ENCODE results near the gene ZNF354B.
"Not testable (repeated sequence)": the region's sequence is repeated elsewhere in the genome, so short reads cannot be mapped to it uniquely, and the experiment has no call there.

Gene ZNF354B

GRCh38 chr5:178827636-178828035, 32.1 kb upstream of the ZNF354B start:
- no peak for TF ChIP-seq CTCF (IDR thresholded peaks at IDR 0.05; ENCODE audit: low read depth, low read length)
- H3K4me3 ChIP-seq (replicated peaks in 1 of 2; ENCODE audit: low read depth in 2 of 2, low read length in 2 of 2), result no peak overlapping the region
- DNase-seq (ENCODE audit: low read depth in 2 of 2), result no peak

GRCh38 chr5:178831049-178831448, 28.7 kb upstream of the ZNF354B start:
- no peak for TF ChIP-seq CTCF (IDR thresholded peaks at IDR 0.05; ENCODE audit: low read depth, low read length)
- H3K4me3 ChIP-seq (replicated peaks in 1 of 2; ENCODE audit: low read depth in 2 of 2, low read length in 2 of 2), result no peak overlapping the region
- DNase-seq (ENCODE audit: low read depth in 2 of 2), result no peak

- no peak for TF ChIP-seq CTCF (IDR thresholded peaks at IDR 0.05; ENCODE audit: low read depth, low read length)
- no peak for DNase-seq (ENCODE audit: low read depth in 2 of 2)
- no peak overlapping the region for H3K4me3 ChIP-seq (replicated peaks in 1 of 2; ENCODE audit: low read depth in 2 of 2, low read length in 2 of 2)
Measured at GRCh38 chr5:178832618-178833201, 27.0 kb upstream of the ZNF354B start.

- TF ChIP-seq CTCF (IDR thresholded peaks at IDR 0.05; ENCODE audit: low read depth, low read length), result no peak
- H3K4me3 ChIP-seq (replicated peaks in 1 of 2; ENCODE audit: low read depth in 2 of 2, low read length in 2 of 2), result no peak overlapping the region
- DNase-seq (ENCODE audit: low read depth in 2 of 2), result no peak
Measured at GRCh38 chr5:178836628-178837027, 23.1 kb upstream of the ZNF354B start.

- peak in 1 of 2 donors; percentile 4 for DNase-seq (ENCODE audit: low read depth in 2 of 2)
- H3K4me3 ChIP-seq (replicated peaks in 1 of 2; ENCODE audit: low read depth in 2 of 2, low read length in 2 of 2), result not testable (repeated sequence)
Measured at GRCh38 chr5:178838695-178839318, 20.9 kb upstream of the ZNF354B start.

GRCh38 chr5:178839319-178839704, 20.4 kb upstream of the ZNF354B start:
- TF ChIP-seq CTCF (IDR thresholded peaks at IDR 0.05; ENCODE audit: low read depth, low read length), result peak; percentile 63
- H3K4me3 ChIP-seq (replicated peaks in 1 of 2; ENCODE audit: low read depth in 2 of 2, low read length in 2 of 2), result no peak overlapping the region
- DNase-seq (ENCODE audit: low read depth in 2 of 2), result peak; percentile 4 to 55

- not testable (repeated sequence) for H3K4me3 ChIP-seq (replicated peaks in 1 of 2; ENCODE audit: low read depth in 2 of 2, low read length in 2 of 2)
Measured at GRCh38 chr5:178840399-178840798, 19.4 kb upstream of the ZNF354B start.

GRCh38 chr5:178849316-178849715, 10.4 kb upstream of the ZNF354B start:
- H3K4me3 ChIP-seq (replicated peaks in 1 of 2; ENCODE audit: low read depth in 2 of 2, low read length in 2 of 2), result no peak overlapping the region
- DNase-seq (ENCODE audit: low read depth in 2 of 2), result no peak
- no peak for TF ChIP-seq CTCF (IDR thresholded peaks at IDR 0.05; ENCODE audit: low read depth, low read length)

More at GRCh38 chr5:178840399-178840798, 19.4 kb upstream of the ZNF354B start:
- DNase-seq (ENCODE audit: low read depth in 2 of 2), result not testable (repeated sequence)

All from cardiac fibroblast (primary cell).